ENCODE data around the gene MPST.

Gene MPST

DNA sequence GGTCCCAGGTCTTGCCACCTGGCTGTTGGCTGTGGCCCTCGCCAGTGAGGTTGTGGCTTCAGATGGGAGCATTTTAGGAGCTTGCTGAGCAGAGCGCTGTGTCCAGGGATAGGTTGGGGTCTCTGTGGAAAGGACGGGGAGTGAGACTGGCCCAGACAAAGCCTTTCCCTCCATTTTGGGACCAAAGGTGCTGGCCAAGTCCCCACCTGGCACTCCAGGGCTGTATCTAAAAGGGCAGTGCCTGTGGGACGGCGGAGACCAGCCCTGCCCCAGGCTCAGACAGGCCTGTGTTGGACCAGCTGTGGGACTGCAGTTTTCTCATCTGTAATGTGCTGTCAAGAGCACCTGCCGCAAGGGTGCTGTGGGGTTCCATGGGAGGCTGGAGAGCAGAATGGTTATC, 27.0 kb downstream of the MPST start:
- no peak for DNase-seq

GRCh38 chr22:37047006-37047405, 27.5 kb downstream of the MPST start:
- DNase-seq: no peak

GRCh38 chr22:37048133-37048532, 28.6 kb downstream of the MPST start:
- DNase-seq: no peak

- DNase-seq: no peak
Measured at GRCh38 chr22:37049224-37049623, 29.7 kb downstream of the MPST start.

DNA sequence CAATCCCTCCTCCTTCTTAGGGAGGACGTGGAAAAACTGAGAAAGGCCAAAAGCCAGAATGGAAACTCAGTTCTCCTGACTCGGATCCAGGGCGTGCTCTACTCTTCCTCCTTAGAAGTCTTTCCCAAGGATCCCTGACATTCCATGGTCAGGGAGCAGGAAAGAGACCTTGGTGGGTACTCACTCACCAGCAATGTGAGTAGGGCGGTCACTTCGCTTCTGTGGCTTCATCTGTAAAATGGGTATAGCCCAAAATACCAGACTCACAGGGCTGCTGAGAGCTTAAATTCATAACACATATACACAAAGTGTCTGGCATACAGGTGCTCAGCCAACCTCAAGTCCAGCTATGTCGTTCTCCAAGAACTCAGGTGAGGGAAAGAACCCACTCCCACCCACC, 31.4 kb downstream of the MPST start:
- DNase-seq: no peak

DNA sequence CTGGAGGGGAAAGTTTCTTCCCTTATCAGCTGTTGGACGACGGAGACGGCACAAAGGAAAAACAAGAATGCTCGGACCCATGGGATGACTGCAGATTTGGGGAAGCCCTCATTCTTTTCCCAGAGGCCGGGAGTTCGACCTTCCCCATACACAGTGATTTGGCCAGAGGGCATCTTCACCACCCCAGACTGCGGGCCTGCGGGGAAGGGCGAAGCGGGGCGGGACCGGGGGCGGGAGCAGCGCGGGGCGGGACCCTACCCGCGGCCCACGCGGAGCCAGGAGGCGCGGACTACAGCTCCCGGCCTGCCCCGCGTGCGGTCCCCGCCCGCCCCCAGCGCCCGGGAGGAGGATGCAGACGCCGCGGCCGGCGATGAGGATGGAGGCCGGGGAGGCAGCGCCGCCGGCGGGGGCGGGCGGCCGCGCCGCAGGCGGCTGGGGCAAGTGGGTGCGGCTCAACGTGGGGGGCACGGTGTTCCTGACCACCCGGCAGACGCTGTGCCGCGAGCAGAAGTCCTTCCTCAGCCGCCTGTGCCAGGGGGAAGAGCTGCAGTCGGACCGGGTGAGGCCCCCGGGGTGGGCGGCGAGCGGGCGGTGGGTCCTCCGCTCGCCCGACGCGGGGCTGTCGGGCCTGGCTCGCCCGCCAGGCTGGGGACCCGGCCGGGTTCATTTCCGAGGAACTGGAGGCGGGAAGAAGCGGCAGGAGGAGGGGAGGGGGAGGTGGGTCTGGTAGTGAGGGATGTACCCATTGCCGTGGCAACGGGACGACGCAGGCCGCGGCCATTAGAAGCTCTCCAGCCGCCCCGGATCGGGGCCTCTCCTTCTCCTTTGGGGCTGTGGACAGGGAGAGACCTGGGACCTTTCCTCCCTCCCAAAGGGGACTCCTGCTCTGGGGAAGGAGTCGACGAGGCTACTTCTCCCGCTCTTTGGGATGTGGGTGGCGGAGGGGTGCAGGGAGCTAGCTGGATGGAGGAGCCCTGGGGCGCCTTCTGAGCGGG, 32.1 kb downstream of the MPST start, which contains the start of gene KCTD17:
Gene KCTD17, plus strand, starts transcription at position 352 of the 995 bp plus-strand sequence. Its CDS starts 19 bp downstream, at position 371.
- peak; percentile 14 for DNase-seq

DNA sequence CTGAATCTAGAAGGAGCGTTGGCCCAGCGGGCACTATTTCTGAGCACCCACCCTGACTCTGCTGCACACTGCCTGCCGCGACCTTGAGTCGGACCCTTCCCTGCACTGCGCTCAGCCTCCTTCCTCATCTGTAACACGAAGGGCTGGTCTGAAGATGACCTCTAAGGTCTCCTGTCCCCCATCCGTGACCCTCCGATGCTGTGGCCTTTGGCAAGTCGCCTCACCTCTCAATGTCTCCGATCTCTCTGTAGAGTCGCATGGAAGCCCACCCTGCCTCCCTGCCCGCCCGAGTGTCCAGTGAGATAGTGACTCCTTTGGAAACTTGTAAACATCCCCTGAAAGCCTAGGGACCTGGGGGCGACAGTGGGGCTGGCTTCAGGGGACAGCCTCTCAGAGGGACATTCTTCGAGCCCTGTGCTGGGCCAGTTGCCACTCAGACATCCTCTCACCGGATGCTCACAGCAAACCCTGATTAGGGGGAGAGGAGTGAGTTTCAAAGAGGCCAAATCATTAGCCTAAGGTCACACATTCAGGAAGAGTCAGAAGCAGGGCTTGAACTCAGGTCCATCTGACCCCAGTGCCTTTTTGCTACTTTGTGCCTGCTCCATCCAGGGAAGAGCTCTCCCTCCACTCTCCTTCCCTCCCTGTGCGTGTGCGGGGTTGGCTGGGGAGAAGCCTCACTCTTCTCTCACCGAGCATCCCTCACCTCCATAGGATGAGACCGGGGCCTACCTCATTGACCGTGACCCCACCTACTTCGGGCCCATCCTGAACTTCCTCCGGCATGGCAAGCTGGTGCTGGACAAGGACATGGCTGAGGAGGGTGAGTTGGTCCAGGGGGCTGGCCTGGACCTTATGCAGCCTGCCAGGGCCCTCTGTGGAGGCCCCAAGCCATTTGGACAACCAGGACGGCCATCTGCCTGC, 33.1 kb downstream of the MPST start:
- no peak for DNase-seq

DNA sequence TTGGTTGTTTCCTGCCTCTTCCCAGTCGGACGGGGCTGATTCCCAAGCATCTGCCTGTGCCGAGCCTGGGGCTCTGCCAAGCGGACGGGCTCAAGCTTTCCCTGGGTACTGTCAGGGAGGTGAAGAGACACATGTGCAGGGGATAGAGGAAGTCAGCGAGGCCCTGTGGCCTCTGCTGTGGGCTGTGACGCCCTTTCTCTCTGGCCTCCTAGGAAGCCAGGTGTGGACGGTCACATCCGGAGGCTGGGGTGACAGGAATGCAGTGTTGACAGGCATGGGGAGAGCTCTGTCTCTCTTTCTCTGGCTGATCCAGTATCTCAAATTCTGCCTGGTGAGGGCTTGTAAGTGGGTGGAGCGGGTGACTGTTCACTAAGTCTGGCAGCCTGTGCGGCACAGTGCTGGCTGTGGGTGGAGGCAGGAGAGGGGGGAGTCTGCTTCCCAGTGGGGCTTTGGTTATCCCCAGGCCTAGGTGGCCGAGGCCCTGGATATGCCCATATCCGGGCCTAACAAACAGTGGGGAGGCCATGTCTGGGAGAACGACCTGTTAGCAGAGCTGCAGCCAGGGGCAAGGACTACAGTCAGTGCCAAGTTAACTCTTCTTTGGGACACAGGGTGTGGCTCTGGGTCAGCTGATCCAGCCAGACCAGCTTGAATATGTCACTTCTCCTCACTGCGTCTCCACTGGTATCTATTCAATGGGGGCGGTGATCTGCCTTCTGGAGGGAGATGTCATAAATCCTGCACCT, 33.9 kb downstream of the MPST start:
- DNase-seq: no peak

- no peak for DNase-seq
Measured at GRCh38 chr22:37054056-37054395, 34.5 kb downstream of the MPST start.

DNA sequence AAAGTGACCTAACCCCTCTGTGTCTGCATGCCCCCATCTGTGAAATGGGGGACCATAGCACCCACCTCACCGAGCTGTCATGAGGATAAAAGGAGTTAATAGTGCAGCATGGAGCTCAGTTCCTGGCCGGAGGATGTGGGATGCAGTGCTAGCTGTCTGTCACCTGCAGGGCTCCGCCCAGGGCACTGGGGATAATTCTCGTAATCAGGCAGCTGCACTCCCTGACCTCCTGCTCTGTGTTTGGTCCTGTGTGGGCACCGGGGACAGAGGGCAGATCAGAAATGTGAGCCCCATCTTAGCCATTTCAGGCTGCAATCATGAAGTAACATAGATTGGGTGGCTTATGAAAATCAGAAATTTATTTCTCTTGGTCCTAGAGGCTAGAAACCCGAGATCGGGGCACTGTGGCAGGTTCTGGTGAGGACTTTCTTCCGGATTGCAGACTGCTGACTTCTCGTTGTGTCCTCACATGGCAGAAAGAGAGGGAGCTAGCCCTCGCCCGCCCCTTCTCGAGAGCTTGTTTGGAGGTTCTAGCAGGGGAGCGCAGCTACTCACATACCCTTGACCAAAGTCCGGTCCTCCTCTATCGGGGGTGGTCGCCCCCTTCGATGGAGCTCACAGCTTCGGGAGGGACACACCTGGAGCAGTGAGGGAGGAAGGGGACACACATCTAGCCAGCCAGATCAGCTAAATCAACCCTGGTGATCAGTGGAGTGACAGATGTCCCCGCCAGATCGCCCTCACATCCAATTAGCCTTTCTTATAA, 35.2 kb downstream of the MPST start:
- no peak for DNase-seq

GRCh38 chr22:37056246-37056645, 36.7 kb downstream of the MPST start:
- DNase-seq: no peak

DNA sequence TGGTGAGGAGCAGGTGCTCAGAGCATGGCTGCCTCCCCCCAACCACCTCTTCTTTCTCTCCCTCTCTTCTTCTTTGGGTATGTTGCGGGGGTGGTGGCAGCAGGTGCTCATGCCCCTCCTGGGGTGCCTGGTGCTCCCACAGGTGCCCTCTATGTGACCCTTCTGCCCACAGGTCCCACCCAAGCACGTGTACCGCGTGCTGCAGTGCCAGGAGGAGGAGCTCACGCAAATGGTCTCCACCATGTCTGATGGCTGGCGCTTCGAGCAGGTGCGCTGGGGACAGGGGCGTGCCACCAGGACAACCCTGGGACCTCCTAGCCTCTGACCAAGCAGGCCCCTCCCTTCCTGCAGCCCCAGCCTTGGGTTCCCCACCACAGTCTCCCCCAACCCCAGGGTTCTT, 37.7 kb downstream of the MPST start:
- DNase-seq: no peak

- DNase-seq: no peak
Measured at GRCh38 chr22:37057796-37058510, 38.4 kb downstream of the MPST start.

DNA sequence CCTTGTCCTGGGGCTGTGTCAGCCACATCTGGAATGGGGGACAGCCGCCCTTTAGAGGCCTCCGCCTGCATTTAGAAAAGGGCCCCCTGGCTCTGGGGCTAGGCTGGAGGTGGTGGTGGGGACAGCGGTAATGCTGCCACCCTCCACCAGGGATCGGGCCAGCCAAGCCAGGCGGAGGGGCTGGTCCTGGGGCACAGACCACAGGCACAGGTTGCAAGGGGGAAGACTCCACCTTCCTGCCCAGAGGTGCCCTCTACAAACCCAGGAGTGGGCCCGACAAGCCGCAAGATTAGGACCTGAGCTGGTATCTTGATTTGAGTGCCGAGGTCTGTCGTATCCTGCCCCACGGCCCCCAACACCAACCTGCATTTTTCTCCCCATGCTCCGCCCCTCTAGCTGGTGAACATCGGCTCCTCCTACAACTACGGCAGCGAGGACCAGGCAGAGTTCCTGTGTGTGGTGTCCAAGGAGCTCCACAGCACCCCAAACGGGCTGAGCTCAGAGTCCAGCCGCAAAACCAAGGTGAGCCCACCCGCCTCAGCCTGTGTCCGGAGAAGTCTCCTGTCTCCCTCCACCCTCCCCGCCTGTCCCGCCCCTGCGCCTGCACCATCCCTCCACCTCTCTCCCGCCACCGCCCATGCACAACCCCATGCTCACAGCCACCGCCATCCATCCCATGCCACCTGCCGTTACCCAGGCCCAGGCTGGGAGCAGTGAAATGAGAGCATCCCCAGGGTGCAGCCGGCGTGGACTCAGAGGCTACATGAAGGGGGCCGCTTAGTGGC, 39.6 kb downstream of the MPST start:
- no peak for DNase-seq

DNA sequence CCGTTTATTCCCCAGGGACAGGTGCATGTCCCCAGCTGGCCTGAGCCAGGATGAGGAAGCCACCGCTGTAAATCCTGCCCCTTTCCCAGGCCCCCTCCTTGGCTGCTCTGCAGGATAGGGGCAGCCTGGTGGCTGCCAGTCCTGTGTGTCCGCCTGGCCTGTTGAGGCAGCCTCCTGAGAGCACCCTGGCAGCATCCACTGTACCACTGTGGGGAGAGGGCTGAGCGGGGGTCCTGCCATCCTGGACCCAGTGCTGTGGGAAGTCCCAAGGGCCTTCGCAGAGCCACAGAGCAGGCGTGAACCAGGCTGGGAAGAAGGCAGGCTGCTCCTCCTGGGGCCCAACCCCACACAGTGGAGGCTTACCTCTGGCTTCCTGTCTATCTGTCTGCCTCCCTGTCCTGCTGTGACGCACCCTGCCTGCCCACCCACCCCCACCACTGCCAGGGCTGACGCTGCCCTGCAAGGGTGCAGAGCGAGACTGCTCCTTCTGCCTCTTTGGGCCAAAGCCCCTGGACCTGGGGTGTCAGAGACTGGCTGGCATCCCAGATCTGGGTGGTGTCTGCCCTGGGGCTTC, 40.4 kb downstream of the MPST start:
- DNase-seq: no peak

GRCh38 chr22:37060801-37061610, 41.5 kb downstream of the MPST start:
- no peak for DNase-seq

DNA sequence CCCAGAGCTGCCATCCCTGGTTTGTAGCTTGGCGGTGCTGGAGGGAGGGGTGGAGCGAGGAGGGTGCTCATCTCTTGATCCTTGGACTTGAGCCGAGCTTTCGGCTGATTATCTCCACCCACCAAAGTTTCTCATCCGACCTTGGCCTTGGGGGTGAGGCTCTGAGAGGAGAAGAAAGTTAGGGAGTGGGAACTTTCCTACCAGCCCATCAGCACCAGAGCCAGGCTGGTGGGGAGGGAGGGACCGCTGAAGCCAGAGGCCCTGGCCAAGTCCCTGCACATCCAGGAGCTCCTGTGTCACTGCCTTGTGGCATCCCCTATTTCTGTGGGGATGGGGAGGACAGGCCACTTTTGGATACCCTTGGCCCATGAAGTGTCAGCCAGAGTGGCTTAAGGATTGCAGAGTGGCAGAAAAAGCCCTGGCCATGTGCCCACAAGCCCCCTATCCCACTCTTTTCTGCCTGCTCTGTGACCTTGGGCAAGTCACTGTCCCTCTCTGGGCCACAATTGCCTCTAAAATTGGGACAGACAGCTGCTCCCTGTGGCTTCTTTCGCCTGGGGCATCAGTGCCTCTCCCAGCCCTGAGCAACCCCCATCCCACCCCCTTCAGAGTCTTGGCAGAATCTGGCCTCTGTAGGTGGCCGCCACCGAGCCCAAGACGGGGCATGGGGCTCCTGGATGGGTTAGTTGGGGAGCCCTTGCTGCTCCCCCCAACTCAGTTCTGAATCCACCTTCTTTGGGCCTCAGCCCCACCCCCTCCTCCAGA, 42.3 kb downstream of the MPST start:
- no peak for DNase-seq

DNA sequence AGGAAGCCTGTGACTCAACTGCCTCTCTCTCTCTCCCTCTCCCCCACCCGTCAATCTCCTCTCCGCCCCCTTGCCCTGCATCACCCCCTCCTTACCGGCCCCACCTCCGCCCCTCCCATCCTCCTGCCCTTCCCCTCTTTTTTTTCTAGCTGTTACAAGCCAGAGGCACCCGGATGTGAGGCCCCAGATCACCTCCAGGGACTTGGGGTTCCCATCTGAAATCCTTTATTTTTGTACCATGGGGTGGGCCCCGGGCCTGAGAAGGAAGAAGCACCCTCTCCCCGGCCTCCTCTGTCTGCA, 42.8 kb downstream of the MPST start:
- no peak for DNase-seq

All from NCI-H1092 treated with DMSO at 0.1 percent for 48 hours (cell line).